ENCODE data around the gene BANF2. TPM values are rescaled to one million over a fixed set of nuclear protein-coding genes. Genes with fewer than 3 reads are reported as not detected.

The BANF2 gene
- total RNA-seq, 1 experiment from 2014 or later = not detected

GRCh38 chr20:17773619-17774018 is 73.9 kb downstream of the BANF2 start:
- Histone ChIP-seq H2BK5ac (ENCODE audit: insufficient read length, low read length) (no peak overlapping the region), H4K91ac (ENCODE audit: insufficient read length, low read depth, low read length) (no peak overlapping the region), H2AFZ (ENCODE audit: low read length) (no peak overlapping the region), H3K27me3 (ENCODE audit: insufficient read depth, low read length) (no peaks in the 10 kb centered on the region), H4K20me1 (ENCODE audit: control insufficient read depth, insufficient read depth, insufficient read length) (no peaks in the 10 kb centered on the region), H2AK5ac (ENCODE audit: insufficient read length, low read length) (no peak overlapping the region), H3K79me1 (ENCODE audit: insufficient read depth, low read depth, low read length, poor library complexity, severe bottlenecking) (no peaks in the 10 kb centered on the region), H3K4ac (ENCODE audit: low read depth, low read length) (no peak overlapping the region), H3K4me2 (ENCODE audit: insufficient read depth, insufficient read length, low read length) (no peak overlapping the region), H3K56ac (ENCODE audit: insufficient read length, low read depth, low read length) (no peak overlapping the region), H3T11ph (ENCODE audit: low read length) (no peak overlapping the region), H3K23me2 (ENCODE audit: insufficient read length, low read depth, low read length, poor library complexity, severe bottlenecking) (no peaks in the 10 kb centered on the region), H3K9me3 (ENCODE audit: control insufficient read depth, low read depth, low read length) (no peaks in the 10 kb centered on the region), H3K4me1 (ENCODE audit: insufficient read depth, low read length) (no peaks in the 10 kb centered on the region), H2BK20ac (ENCODE audit: low read depth, low read length, poor library complexity, severe bottlenecking) (no peak overlapping the region), H3K14ac (ENCODE audit: insufficient read depth, low read length) (no peak overlapping the region), H3K18ac (ENCODE audit: insufficient read length, low read depth, low read length) (no peak overlapping the region), H3K27ac (ENCODE audit: insufficient read length, low read depth, low read length) (no peak overlapping the region), H2BK120ac (ENCODE audit: low read depth, low read length, poor library complexity, severe bottlenecking) (no peak overlapping the region), H4K8ac (replicated peaks; ENCODE audit: insufficient read length, low read depth, low read length) (no peak overlapping the region), H2BK15ac (ENCODE audit: low read depth, low read length) (no peak overlapping the region), H3K79me2 (ENCODE audit: insufficient read depth, low read length) (no peaks in the 10 kb centered on the region), H2BK12ac (ENCODE audit: insufficient read length, low read depth, low read length) (no peak overlapping the region), H3K23ac (ENCODE audit: insufficient read length, low read depth, low read length) (no peak overlapping the region), H3K9ac (ENCODE audit: extremely low read depth, insufficient read length, low read length) (no peak overlapping the region), H4K5ac (ENCODE audit: insufficient read length, low read depth, low read length) (no peak overlapping the region)
- Mint-ChIP-seq H3K36me3 (ENCODE audit: insufficient read depth in 1 of 3, low read depth in 3 of 3) (peaks cover 2 to 13% (median 4%) of the 10 kb centered on the region in 3 experiments; a peak in 6 of 7 replicates), H3K9me3 (peaks cover 10 to 12% of the 10 kb centered on the region in 2 experiments), H3K4me1 (peaks cover 9 to 12% of the 10 kb centered on the region in 2 experiments), H3K4me3 (no peak overlapping the region), H3K27ac (no peak overlapping the region), H3K27me3 (ENCODE audit: low read depth) (peaks cover 6% of the 10 kb centered on the region)
- DNase-seq = no peak
- no peak for TF ChIP-seq CTCF (conservative IDR thresholded peaks at IDR 0.05)
- WGBS (ENCODE audit: extremely low coverage, insufficient read length, low lambda C conversion rate) = no CpG with 5 or more reads among the region's 6 CpGs
